ENCODE results near the gene LRRC47. TPM values are rescaled to one million over a fixed set of nuclear protein-coding genes. Genes with fewer than 3 reads are reported as not detected.

Gene LRRC47
- total and polyA plus RNA-seq, 2 of the 8 experiments (the other 6 are each of a cell fraction or from before 2014, with no cell fraction given) = 38.3 to 82.4 TPM

DNA sequence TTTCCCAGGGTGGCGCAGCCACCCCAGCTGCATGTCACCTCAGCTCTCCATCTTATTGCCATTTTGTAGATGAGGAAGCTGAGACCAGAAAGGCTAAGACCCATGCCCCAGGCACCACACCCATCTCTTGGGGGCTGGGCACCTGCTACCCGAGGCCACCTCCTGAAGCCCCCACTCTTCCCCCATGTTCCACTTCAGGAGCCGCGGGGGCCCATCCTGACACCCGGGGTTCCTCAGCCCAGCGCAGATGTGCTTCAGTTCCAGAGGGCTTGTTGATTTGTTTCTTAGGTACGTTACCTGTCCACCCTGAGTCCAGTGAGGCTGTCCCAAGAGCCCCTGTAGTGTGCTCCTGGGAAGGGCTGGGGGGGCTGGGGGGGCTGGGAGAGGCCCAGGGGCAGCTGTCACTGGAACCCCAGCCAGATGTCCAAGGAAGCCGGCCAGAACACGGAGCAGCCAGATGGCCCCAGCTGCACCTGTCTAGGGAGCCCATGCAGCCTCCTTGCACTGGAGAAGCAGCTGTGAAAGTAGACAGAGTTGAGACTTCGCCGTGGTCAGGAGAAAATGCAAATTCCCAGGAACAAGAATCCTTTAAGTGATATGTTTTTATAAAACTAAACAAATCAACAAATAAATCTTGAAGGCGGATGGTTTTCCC is 61.1 kb downstream of the LRRC47 start (continued):
- TF ChIP-seq GTF2F1 (IDR thresholded peaks at IDR 0.05; ENCODE audit: borderline replicate concordance, low read depth, low read length) (no peak), BACH1 (IDR thresholded peaks at IDR 0.05; ENCODE audit: low read length) (no peak)

Measured in H1 (cell line).